Mucosa of rectum (tissue), 2 donors: ENCODE results near the gene BLMH.
A peak's percentile ranks its signal among the peaks of the same experiment; 100 is the strongest.

Source experiments
- H3K27ac ChIP-seq, 2 donors: one replicate each; pipeline ENCODE4 v1.7.0; 2013; ENCODE audit warnings: inconsistent platforms in 2 of 2, low read depth in 2 of 2, low read length in 2 of 2
- H3K27me3 ChIP-seq, 2 donors: one replicate each; pipeline ENCODE4 v1.7.0; 2013; ENCODE audit warnings: low read length in 2 of 2; ENCODE audit not compliant: control insufficient read depth in 2 of 2, insufficient read depth in 2 of 2
- H3K36me3 ChIP-seq, 2 donors: one replicate each; pipeline ENCODE4 v1.7.0; 2013; ENCODE audit warnings: low read length in 2 of 2; ENCODE audit not compliant: control insufficient read depth in 2 of 2, insufficient read depth in 2 of 2
- H3K4me1 ChIP-seq, 2 donors: one replicate each; pipeline ENCODE4 v1.7.0; 2013; ENCODE audit warnings: low read length in 2 of 2, mild to moderate bottlenecking in 1 of 2; ENCODE audit not compliant: control insufficient read depth in 2 of 2, insufficient read depth in 2 of 2
- H3K4me3 ChIP-seq, 2 donors: one replicate each; pipeline ENCODE4 v1.7.0; 2013; ENCODE audit warnings: low read length in 2 of 2
- H3K9ac ChIP-seq, 2 donors: one replicate each; pipeline ENCODE4 v1.7.0; 2013; ENCODE audit warnings: low read length in 2 of 2, low read depth in 1 of 2, mild to moderate bottlenecking in 1 of 2
- H3K9me3 ChIP-seq, 2 donors: one replicate each; pipeline ENCODE4 v1.7.0; 2013; ENCODE audit warnings: low read length in 2 of 2; ENCODE audit not compliant: control insufficient read depth in 2 of 2
- donor health status: healthy.
- donor health status: Normal muscosa, but diverticular disease.

The BLMH gene

GRCh38 chr17:30291543-30292285 is at the start of gene BLMH:
TSS of gene BLMH (minus strand) at chr17:30291944. CDS start at chr17:30291819, 125 bp downstream.
- Histone ChIP-seq H3K27me3 (no peaks in the 10 kb centered on the region), H3K4me3 (peak within 1 kb of the TSS; percentile 75), H3K9ac (peak within 1 kb of the TSS; percentile 66 to 78), H3K36me3 (peaks cover 0 to 11% of the 10 kb centered on the region in 2 donors), H3K27ac (peak within 1 kb of the TSS; percentile 42 to 61), H3K4me1 (peaks cover 6 to 11% of the 10 kb centered on the region in 2 donors), H3K9me3 (no peaks in the 10 kb centered on the region)

- no peaks in the 10 kb centered on the region for H3K27me3 ChIP-seq
- no peaks in the 10 kb centered on the region for H3K36me3 ChIP-seq
- H3K9me3 ChIP-seq: no peaks in the 10 kb centered on the region
- H3K4me1 ChIP-seq: peaks cover 32 to 37% of the 10 kb centered on the region in 2 donors
- peak overlapping the region in 1 of 2 donors; percentile 13 for H3K27ac ChIP-seq
- H3K9ac ChIP-seq: no peak overlapping the region
- H3K4me3 ChIP-seq: no peak overlapping the region
Observed at GRCh38 chr17:30340801-30341356, 49.1 kb upstream of the BLMH start.

- Histone ChIP-seq H3K4me3 (no peak overlapping the region), H3K27me3 (no peaks in the 10 kb centered on the region), H3K9ac (no peak overlapping the region), H3K36me3 (no peaks in the 10 kb centered on the region), H3K27ac (no peak overlapping the region), H3K9me3 (no peaks in the 10 kb centered on the region), H3K4me1 (peaks cover 20 to 26% of the 10 kb centered on the region in 2 donors)
Observed at GRCh38 chr17:30339086-30339485, 47.3 kb upstream of the BLMH start.

GRCh38 chr17:30337393-30337999 is 45.8 kb upstream of the BLMH start:
- no peak overlapping the region for H3K4me3 ChIP-seq
- H3K27me3 ChIP-seq: no peaks in the 10 kb centered on the region

GRCh38 chr17:30336369-30337171 is 44.8 kb upstream of the BLMH start:
- Histone ChIP-seq H3K4me3 (no peak overlapping the region), H3K27ac (peak overlapping the region; percentile 61 to 65), H3K9me3 (no peaks in the 10 kb centered on the region), H3K27me3 (no peaks in the 10 kb centered on the region), H3K4me1 (peaks cover 19 to 23% of the 10 kb centered on the region in 2 donors), H3K9ac (no peak overlapping the region), H3K36me3 (no peaks in the 10 kb centered on the region)

More at GRCh38 chr17:30337393-30337999, 45.8 kb upstream of the BLMH start:
- no peak overlapping the region for H3K9ac ChIP-seq
- no peaks in the 10 kb centered on the region for H3K36me3 ChIP-seq
- peaks cover 15 to 20% of the 10 kb centered on the region in 2 donors for H3K4me1 ChIP-seq
- H3K9me3 ChIP-seq: no peaks in the 10 kb centered on the region
- peak overlapping the region; percentile 61 to 65 for H3K27ac ChIP-seq

GRCh38 chr17:30334421-30334820 is 42.7 kb upstream of the BLMH start:
- Histone ChIP-seq H3K27me3 (no peaks in the 10 kb centered on the region), H3K4me3 (no peak overlapping the region), H3K9me3 (no peaks in the 10 kb centered on the region), H3K4me1 (peaks cover 13% of the 10 kb centered on the region in 2 donors), H3K9ac (no peak overlapping the region), H3K27ac (no peak overlapping the region), H3K36me3 (no peaks in the 10 kb centered on the region)

- H3K4me3 ChIP-seq: peak within 1 kb of the TSS; percentile 24 to 66
- H3K36me3 ChIP-seq: no peaks in the 10 kb centered on the region
- peak within 1 kb of the TSS in 1 of 2 donors; percentile 14 for H3K9ac ChIP-seq
- peak within 1 kb of the TSS in 1 of 2 donors; percentile 27 for H3K27ac ChIP-seq
- peaks cover 13% of the 10 kb centered on the region in 2 donors for H3K4me1 ChIP-seq
- H3K27me3 ChIP-seq: peaks cover 0 to 2% of the 10 kb centered on the region in 2 donors
- H3K9me3 ChIP-seq: no peaks in the 10 kb centered on the region
Observed at GRCh38 chr17:30333503-30334360, 42.0 kb upstream of the BLMH start, which contains the start of gene TMIGD1. TSS of gene TMIGD1 (minus strand) at chr17:30334057. CDS start at chr17:30332133, 1,924 bp downstream.

GRCh38 chr17:30332057-30332542 is 40.4 kb upstream of the BLMH start:
- Histone ChIP-seq H3K4me3 (peak overlapping the region; percentile 49 to 66), H3K36me3 (no peaks in the 10 kb centered on the region), H3K27ac (peak overlapping the region; percentile 27 to 50), H3K9ac (no peak overlapping the region), H3K4me1 (peaks cover 8 to 9% of the 10 kb centered on the region in 2 donors), H3K9me3 (no peaks in the 10 kb centered on the region), H3K27me3 (peaks cover 0 to 2% of the 10 kb centered on the region in 2 donors)

- Histone ChIP-seq H3K36me3 (no peaks in the 10 kb centered on the region), H3K9me3 (no peaks in the 10 kb centered on the region), H3K9ac (no peak overlapping the region), H3K4me3 (no peak overlapping the region), H3K27me3 (peaks cover 0 to 2% of the 10 kb centered on the region in 2 donors), H3K27ac (no peak overlapping the region), H3K4me1 (peaks cover 4 to 5% of the 10 kb centered on the region in 2 donors)
Observed at GRCh38 chr17:30326809-30327208, 35.1 kb upstream of the BLMH start.
